ENCODE results near the gene CD300LF.

- TF ChIP-seq CTCF (IDR thresholded peaks at IDR 0.05; ENCODE audit: low read length) (no peak), EZH2 (IDR thresholded peaks at IDR 0.05; ENCODE audit: borderline replicate concordance, low read length) (no peak)
These were observed 14.7 kb downstream of the CD300LF start for GRCh38 chr17:74698069-74698468.

Data from OCI-LY1 (cell line).